Measurements from ENCODE around the gene KIAA1549. TPM values are rescaled to one million over a fixed set of nuclear protein-coding genes. Genes with fewer than 3 reads are reported as not detected.

The KIAA1549 gene
- total and polyA plus RNA-seq, 10 of the 15 experiments (the other 5 are each of a cell fraction or from before 2014, with no cell fraction given) = 0.02 to 0.82 (median 0.22) TPM

GRCh38 chr7:138879356-138879755, 101.8 kb downstream of the KIAA1549 start:
- Histone ChIP-seq H4K20me1 (ENCODE audit: control insufficient read depth, insufficient read depth) (no peaks in the 10 kb centered on the region), H3K4me3 (no peak overlapping the region), H3K4me2 (ENCODE audit: control insufficient read depth, insufficient read depth) (no peak overlapping the region), H3K9ac (ENCODE audit: control insufficient read depth, insufficient read depth, low read length) (no peak overlapping the region), H3K4me1 (ENCODE audit: control insufficient read depth, insufficient read depth, low read length) (no peaks in the 10 kb centered on the region), H3K27ac (ENCODE audit: control insufficient read depth, insufficient read depth) (no peak overlapping the region), H3K27me3 (replicated peaks in 1 of 2; ENCODE audit: control insufficient read depth in 2 of 2, insufficient read depth in 2 of 2, low read length in 1 of 2) (no peaks in the 10 kb centered on the region), H3K79me2 (ENCODE audit: control insufficient read depth, insufficient read depth, low read length) (no peaks in the 10 kb centered on the region), H3K36me3 (ENCODE audit: control insufficient read depth in 2 of 2, insufficient read depth in 2 of 2, low read length in 1 of 2) (no peaks in the 10 kb centered on the region), H3K9me3 (replicated peaks; ENCODE audit: control insufficient read depth, insufficient read depth, low read length) (no peaks in the 10 kb centered on the region), H2AFZ (ENCODE audit: control insufficient read depth, low read depth, low read length) (no peak overlapping the region)
- ChIA-PET RAD21 (ENCODE audit: unreplicated experiment) (no interaction called here), CTCF (no interaction called here), POLR2A (no interaction called here), SMC1A (ENCODE audit: uncharacterized antibody, unreplicated experiment) (no interaction called here)
- no TSS peak for BruUV-seq (replicated peaks)
- FAIRE-seq = no peak
- no peak for ATAC-seq
- TF ChIP-seq SREBF2 (IDR thresholded peaks at IDR 0.05; ENCODE audit: low read length) (no peak), IKZF2 (IDR thresholded peaks at IDR 0.05) (no peak), STAT1 (conservative IDR thresholded peaks at IDR 0.05) (no peak)
- no peak for DNase-seq (ENCODE audit: low read depth, low spot score)
- WGBS (ENCODE audit: insufficient coverage, insufficient replicate concordance, low lambda C conversion rate, missing lambda C conversion rate) = 77% methylated on average over 10 of the region's 10 CpGs
- in situ Hi-C loops (cut with MboI) = no loop called here
- intact Hi-C loops (cut with micrococcal nuclease; ENCODE audit: unreplicated experiment) = no loop called here

- no peaks in the 10 kb centered on the region for H3K9me3 ChIP-seq (replicated peaks; ENCODE audit: control insufficient read depth, insufficient read depth, low read length)
- ATAC-seq (no peak), DNase-seq (ENCODE audit: low read depth, low spot score) (no peak), FAIRE-seq (no peak)
- intact Hi-C loops (cut with micrococcal nuclease; ENCODE audit: unreplicated experiment) = no loop called here
- no TSS peak for BruUV-seq (replicated peaks)
- ChIA-PET SMC1A (ENCODE audit: uncharacterized antibody, unreplicated experiment) (no interaction called here), POLR2A (no interaction called here), CTCF (no interaction called here), RAD21 (ENCODE audit: unreplicated experiment) (interaction anchor here (0.5 kb wide), 1 partner anchor 182 kb away, joined by 3 read pairs; no protein-coding TSS in a partner anchor)
- H3K4me3 ChIP-seq = no peak overlapping the region
- H4K20me1 ChIP-seq (ENCODE audit: control insufficient read depth, insufficient read depth) = no peaks in the 10 kb centered on the region
- no peak overlapping the region for H3K9ac ChIP-seq (ENCODE audit: control insufficient read depth, insufficient read depth, low read length)
- no peak overlapping the region for H3K27ac ChIP-seq (ENCODE audit: control insufficient read depth, insufficient read depth)
- no peak overlapping the region for H2AFZ ChIP-seq (ENCODE audit: control insufficient read depth, low read depth, low read length)
- TF ChIP-seq BACH1 (IDR thresholded peaks at IDR 0.05; ENCODE audit: borderline replicate concordance) (no peak), CHD2 (IDR thresholded peaks at IDR 0.05; ENCODE audit: borderline replicate concordance, low read depth, low read length) (no peak), SRF (IDR thresholded peaks at IDR 0.05; ENCODE audit: low read depth in 2 of 2, low read length in 2 of 2) (no peak), E4F1 (IDR thresholded peaks at IDR 0.05; ENCODE audit: borderline replicate concordance, partially characterized antibody) (no peak), ZNF384 (IDR thresholded peaks at IDR 0.05; ENCODE audit: borderline replicate concordance, low read depth, low read length) (no peak)
- H3K27me3 ChIP-seq (replicated peaks in 1 of 2; ENCODE audit: control insufficient read depth in 2 of 2, insufficient read depth in 2 of 2, low read length in 1 of 2) = no peaks in the 10 kb centered on the region
- H3K4me2 ChIP-seq (ENCODE audit: control insufficient read depth, insufficient read depth) = no peak overlapping the region
- in situ Hi-C loops (cut with MboI) = no loop called here
- H3K79me2 ChIP-seq (ENCODE audit: control insufficient read depth, insufficient read depth, low read length) = no peaks in the 10 kb centered on the region
- no peaks in the 10 kb centered on the region for H3K36me3 ChIP-seq (ENCODE audit: control insufficient read depth in 2 of 2, insufficient read depth in 2 of 2, low read length in 1 of 2)
- no peaks in the 10 kb centered on the region for H3K4me1 ChIP-seq (ENCODE audit: control insufficient read depth, insufficient read depth, low read length)
These were observed 102.3 kb downstream of the KIAA1549 start for GRCh38 chr7:138878856-138879255.
